Psoas muscle (tissue), 8 donors: ENCODE measurements around the gene GABBR2. TPM values are rescaled to one million over a fixed set of nuclear protein-coding genes. Genes with fewer than 3 reads are reported as not detected.
"Not testable (repeated sequence)": the region's sequence is repeated elsewhere in the genome, so short reads cannot be mapped to it uniquely, and the experiment has no call there.

ENCODE experiments used
- ATAC-seq, 4 donors: fragments of 200-7000 bp; cut with Tn5 transposase; one replicate each; pipeline ENCODE4 v1.9.1; 2020; ENCODE audit warnings: moderate library complexity in 3 of 4, mild to moderate bottlenecking in 2 of 4
- DNase-seq, 2 donors: peaks; one replicate each; pipeline ENCODE4 v3.0.0-alpha.2; 2020
- H3K27ac ChIP-seq: fragments of 200-600 bp; one replicate; pipeline ENCODE4 v1.8.0; 2022
- H3K27me3 ChIP-seq, 3 donors: fragments of 200-600 bp in 1 of 3; one replicate each; pipeline versions ENCODE4 v1.6.1 to v1.8.0; 2013 to 2022; ENCODE audit warnings: low read length in 2 of 3, mild to moderate bottlenecking in 2 of 3, moderate library complexity in 1 of 3; ENCODE audit not compliant: insufficient read depth in 3 of 3
- H3K36me3 ChIP-seq, 2 donors: fragments of 200-600 bp in 1 of 2; one replicate each; pipeline versions ENCODE4 v1.6.1 to v1.8.0; 2013 to 2022; ENCODE audit warnings: low read depth in 1 of 2, mild to moderate bottlenecking in 1 of 2, moderate library complexity in 1 of 2; ENCODE audit not compliant: insufficient read depth in 1 of 2
- H3K4me1 ChIP-seq: fragments of 200-600 bp; one replicate; pipeline ENCODE4 v1.8.0; 2022
- H3K4me3 ChIP-seq: fragments of 200-600 bp; one replicate; pipeline ENCODE4 v1.8.0; 2022; ENCODE audit warnings: mild to moderate bottlenecking
- H3K9me3 ChIP-seq: fragments of 200-600 bp; one replicate; pipeline ENCODE4 v1.8.0; 2022
- WGBS, 3 donors: extraction: QIAGEN DNeasy Blood & Tissue Kit; methylation state at CpG; one replicate each; pipeline versions ENCODE4 v1.1.6 to v1.1.7; 2013; 5-methylcytosine and 5-hydroxymethylcytosine counted together
- intact Hi-C, 2 donors: fragments of 100-400 bp; cut with DNase I; formaldehyde crosslinking; loops; one replicate each; pipeline versions ENCODE4 v1.11.0 to v1.14.2; 2022
- polyA plus RNA-seq, 3 donors: library from polyadenylated mRNA; stranded (reverse); fragments of 200-250 nt; gene quantifications; one replicate each; pipeline ENCODE4 v1.2.3, GENCODE V29; 2013
- total RNA-seq, 4 donors: library from RNA; stranded (reverse); fragmentation: NEBNext Ultra II Directional in 2 of 4; extraction: Animal tissue kit (Norgen Biotek cat#: 25700) in 2 of 4; gene quantifications; one replicate each; pipeline versions ENCODE4 v1.2.1 to v1.2.4, GENCODE V29; 2021 to 2023
- TF ChIP-seq, protein P1 (sequence below): fragments of 200-600 bp; IDR thresholded peaks from one replicate; pipeline ENCODE4 v1.8.0; 2022; ENCODE audit warnings: antibody characterized with exemption
- donor health status: healthy with polysubstance abuse.
- donor health status: DM: no; HTN: no; CAD: no; lungs with moderate emphysema.
- donor health status: Bipolar disorder and iron deficiency.
- donor health status: healthy.
- donor health status: DM: yes; HTN: yes; CAD: no.
- donor health status: DM: no; HTN: no; CAD: no.
- donor health status: DM: no; HTN: no; CAD: no.
- donor health status: DM: yes; HTN: yes; CAD: no.

GABBR2 gene
- total and polyA plus RNA-seq, 7 donors, result 0.08 to 0.66 (median 0.38) TPM

DNA sequence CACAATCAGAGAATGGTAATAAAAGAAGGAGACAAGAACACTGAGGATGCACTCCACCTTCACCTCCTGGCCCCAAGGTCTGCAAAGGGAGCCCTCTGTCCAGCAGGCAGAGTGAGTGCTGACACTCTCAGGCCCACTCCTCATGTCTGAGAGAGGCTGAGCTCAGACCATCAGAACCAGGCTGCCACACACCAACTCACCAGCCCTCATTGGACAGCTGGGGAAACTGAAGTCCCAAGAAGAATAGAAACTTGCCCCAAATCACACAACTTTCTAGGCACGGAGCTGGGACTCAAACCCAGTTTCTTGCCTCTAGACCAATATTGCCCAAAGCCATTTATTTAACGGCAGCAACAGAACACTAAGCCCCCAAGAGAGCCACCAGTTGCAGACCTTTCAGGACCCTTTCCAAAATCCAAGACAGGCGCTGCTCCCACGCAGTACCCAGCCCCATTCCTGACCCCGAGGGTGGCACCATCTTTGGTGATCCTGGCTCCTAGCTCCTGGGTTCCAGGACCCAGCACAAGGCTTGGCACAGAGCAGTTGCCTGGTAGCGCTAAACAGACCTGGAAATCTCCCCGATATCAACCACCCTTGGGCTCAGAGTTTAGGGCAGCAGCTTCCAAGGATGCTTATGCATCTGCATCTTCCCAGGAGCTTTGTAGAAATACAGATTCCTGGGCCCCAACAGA lies 192.4 kb downstream of the GABBR2 start:
- intact Hi-C loops, result no loop called here
- Histone ChIP-seq H3K27ac (no peak overlapping the region), H3K9me3 (no peaks in the 10 kb centered on the region), H3K4me1 (no peaks in the 10 kb centered on the region), H3K4me3 (no peak overlapping the region), H3K27me3 (peaks cover 0 to under 1% (median 0%) of the 10 kb centered on the region in 3 donors), H3K36me3 (no peaks in the 10 kb centered on the region)
- ATAC-seq, result no peak
- 85 to 87% (median 86%) methylated on average over 7 of the region's 7 CpGs for WGBS, 3 donors
- DNase-seq, result no peak
- TF ChIP-seq, protein P1, sequence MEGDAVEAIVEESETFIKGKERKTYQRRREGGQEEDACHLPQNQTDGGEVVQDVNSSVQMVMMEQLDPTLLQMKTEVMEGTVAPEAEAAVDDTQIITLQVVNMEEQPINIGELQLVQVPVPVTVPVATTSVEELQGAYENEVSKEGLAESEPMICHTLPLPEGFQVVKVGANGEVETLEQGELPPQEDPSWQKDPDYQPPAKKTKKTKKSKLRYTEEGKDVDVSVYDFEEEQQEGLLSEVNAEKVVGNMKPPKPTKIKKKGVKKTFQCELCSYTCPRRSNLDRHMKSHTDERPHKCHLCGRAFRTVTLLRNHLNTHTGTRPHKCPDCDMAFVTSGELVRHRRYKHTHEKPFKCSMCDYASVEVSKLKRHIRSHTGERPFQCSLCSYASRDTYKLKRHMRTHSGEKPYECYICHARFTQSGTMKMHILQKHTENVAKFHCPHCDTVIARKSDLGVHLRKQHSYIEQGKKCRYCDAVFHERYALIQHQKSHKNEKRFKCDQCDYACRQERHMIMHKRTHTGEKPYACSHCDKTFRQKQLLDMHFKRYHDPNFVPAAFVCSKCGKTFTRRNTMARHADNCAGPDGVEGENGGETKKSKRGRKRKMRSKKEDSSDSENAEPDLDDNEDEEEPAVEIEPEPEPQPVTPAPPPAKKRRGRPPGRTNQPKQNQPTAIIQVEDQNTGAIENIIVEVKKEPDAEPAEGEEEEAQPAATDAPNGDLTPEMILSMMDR, result no peak

DNA sequence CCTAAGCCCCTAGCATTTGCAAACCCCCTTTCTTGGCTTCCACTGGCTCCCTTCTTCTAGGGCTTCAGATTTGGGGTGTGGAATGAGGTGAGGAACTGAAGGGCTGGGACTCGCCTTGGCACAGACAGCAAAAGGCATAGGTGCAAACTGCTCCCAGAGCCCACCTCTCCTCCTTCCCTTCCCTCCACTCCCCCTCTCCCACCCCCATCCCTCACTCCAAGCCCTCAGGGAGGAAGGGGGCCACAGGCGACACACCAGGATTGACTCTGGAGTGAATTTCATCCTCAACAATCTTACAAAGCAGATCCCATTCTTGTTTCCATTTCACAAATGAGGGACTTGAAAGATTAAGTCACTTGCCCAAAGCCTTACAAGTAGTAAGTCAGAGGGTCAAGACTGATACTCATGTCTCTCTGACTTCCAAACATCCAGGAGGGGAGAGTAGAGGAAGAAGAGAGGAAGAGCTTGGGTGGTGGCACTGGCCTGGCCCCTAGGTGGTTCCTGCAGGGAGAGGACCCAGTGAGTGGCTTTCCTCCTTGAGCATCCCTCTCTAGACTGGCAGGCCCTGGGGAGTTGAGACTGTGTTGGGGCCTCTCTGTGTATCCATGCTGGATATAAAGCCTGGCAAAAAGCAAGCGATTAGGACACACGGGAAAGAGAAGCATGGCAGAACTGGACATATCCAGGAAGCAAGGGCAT lies 193.1 kb downstream of the GABBR2 start:
- TF ChIP-seq, protein P1, result no peak
- no peak for DNase-seq
- no peak overlapping the region for H3K4me3 ChIP-seq
- no peak overlapping the region for H3K27ac ChIP-seq
- intact Hi-C loops, result no loop called here
- H3K27me3 ChIP-seq, result no peaks in the 10 kb centered on the region
- 71 to 82% (median 77%) methylated on average over 4 of the region's 4 CpGs for WGBS, 3 donors
- H3K36me3 ChIP-seq, result no peaks in the 10 kb centered on the region
- H3K9me3 ChIP-seq, result no peaks in the 10 kb centered on the region
- H3K4me1 ChIP-seq, result no peaks in the 10 kb centered on the region
- no peak for ATAC-seq

DNA sequence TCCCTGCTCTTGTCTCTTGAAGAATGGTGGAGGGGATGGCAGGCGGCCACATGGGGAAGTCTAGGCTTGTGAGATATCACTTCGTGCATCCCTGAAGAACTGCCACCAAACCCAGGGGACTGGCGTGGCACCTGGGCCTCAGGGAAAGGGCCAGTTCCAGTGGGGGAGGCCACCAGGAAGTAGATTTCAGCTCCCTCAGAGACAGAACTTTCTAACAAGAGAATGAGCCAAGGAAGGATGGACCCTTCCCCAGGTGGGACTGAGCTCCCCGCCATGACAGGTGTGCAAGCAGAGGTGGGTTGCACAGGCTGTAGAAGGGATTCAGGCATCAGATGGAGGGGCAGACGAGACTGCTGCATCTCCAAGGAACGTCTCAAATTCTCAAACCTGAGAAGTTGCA lies 193.9 kb downstream of the GABBR2 start:
- no peak overlapping the region for H3K27ac ChIP-seq
- 84 to 86% (median 85%) methylated on average over 6 of the region's 6 CpGs for WGBS, 3 donors
- no peak for DNase-seq
- no peaks in the 10 kb centered on the region for H3K36me3 ChIP-seq
- TF ChIP-seq, protein P1, result no peak
- ATAC-seq, result no peak
- H3K27me3 ChIP-seq, result no peaks in the 10 kb centered on the region
- no peaks in the 10 kb centered on the region for H3K9me3 ChIP-seq
- intact Hi-C loops, result no loop called here
- H3K4me1 ChIP-seq, result no peaks in the 10 kb centered on the region
- no peak overlapping the region for H3K4me3 ChIP-seq

DNA sequence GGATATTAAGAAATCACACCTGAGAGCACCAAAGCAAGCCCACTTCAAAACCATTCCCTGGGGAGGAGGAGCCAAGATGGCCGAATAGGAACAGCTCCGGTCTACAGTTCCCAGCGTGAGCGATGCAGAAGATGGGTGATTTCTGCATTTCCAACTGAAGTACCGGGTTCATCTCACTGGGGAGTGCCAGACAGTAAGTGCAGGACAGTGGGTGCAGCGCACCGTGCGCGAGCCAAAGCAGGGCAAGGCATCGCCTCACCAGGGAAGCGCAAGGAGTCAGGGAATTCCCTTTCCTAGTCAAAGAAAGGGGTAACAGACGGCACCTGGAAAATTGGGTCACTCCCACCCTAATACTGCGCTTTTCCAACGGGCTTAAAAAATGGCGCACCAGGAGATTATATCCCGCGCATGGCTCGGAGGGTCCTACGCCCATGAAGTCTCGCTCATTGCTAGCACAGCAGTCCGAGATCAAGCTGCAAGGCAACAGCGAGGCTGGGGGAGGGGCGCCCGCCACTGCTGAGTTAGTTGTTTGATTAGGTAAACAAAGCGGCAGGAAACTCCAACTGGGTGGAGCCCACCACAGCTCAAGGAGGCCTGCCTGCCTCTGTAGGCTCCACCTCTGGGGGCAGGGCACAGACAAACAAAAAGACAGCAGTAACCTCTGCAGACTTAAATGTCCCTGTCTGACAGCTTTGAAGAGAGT lies 200.4 kb downstream of the GABBR2 start:
- H3K4me3 ChIP-seq, ATAC-seq, H3K9me3 ChIP-seq, H3K27ac ChIP-seq, H3K4me1 ChIP-seq, H3K36me3 ChIP-seq, intact Hi-C loops, DNase-seq, H3K27me3 ChIP-seq: not testable (repeated sequence)
- WGBS, 3 donors, result 71 to 93% (median 88%) methylated on average over 13 to 25 of the region's 25 CpGs

DNA sequence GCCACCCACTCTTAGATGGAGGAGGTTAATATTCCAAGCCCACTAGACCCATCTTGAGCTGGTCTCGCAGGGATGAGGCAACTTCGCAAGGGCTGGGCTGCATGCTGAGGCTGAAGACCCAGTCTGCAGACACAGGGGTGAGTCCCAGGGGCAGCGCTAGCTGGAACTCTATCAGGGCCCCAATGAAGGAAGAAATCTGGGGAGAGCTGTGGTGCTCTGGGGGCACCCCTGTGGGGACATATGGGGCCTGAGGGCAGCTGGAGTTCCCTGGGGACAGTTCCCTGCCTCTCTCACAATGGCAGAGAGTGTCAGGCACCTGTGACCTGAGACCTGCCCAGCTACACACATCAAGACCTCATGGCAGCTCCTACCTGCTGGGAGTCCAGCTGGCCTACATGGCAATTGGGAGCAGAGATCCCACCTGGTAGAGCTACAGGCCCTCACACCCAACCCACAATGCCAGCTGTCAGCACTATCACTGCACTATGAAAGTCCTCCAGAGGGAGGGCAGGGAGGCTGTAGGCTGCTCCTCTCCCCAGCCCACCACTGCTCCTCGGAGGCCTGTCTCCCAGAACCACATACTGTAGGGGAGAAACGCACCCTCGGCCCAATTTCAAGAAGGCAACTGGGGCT lies 202.2 kb downstream of the GABBR2 start:
- no peaks in the 10 kb centered on the region for H3K36me3 ChIP-seq
- intact Hi-C loops, result no loop called here
- no peak overlapping the region for H3K4me3 ChIP-seq
- no peaks in the 10 kb centered on the region for H3K4me1 ChIP-seq
- no peak for DNase-seq
- H3K27ac ChIP-seq, result no peak overlapping the region
- ATAC-seq, result no peak
- WGBS, 3 donors, result 85 to 91% (median 91%) methylated on average over 6 of the region's 6 CpGs
- H3K9me3 ChIP-seq, result no peaks in the 10 kb centered on the region
- no peaks in the 10 kb centered on the region for H3K27me3 ChIP-seq
- TF ChIP-seq, protein P1, result no peak
